CD14-positive monocyte (primary cell): ENCODE results near the gene SLMAP. TPM values are rescaled to one million over a fixed set of nuclear protein-coding genes. Genes with fewer than 3 reads are reported as not detected.

Experiments used
- DNase-seq, 3 donors: peaks; one replicate each; pipeline ENCODE4 v3.0.0-alpha.2; 2011 to 2022
- H2AFZ ChIP-seq: 2 replicates; pipeline ENCODE4 v1.6.0; 2012; ENCODE audit warnings: mild to moderate bottlenecking, low read depth, low read length, inconsistent platforms; ENCODE audit not compliant: insufficient read depth, poor library complexity, severe bottlenecking
- H3K27ac ChIP-seq, 2 donors: 1 replicate in 1 of 2; 2 replicates in 1 of 2; pipeline ENCODE4 v1.5.1; 2012 to 2013; ENCODE audit warnings: low read length in 2 of 2, control low read depth in 1 of 2, inconsistent platforms in 1 of 2, low read depth in 1 of 2, mild to moderate bottlenecking in 1 of 2
- H3K27me3 ChIP-seq, 2 donors: one replicate each; pipeline versions ENCODE4 v1.6.0 to v1.6.1; 2011 to 2013; ENCODE audit warnings: low read length in 2 of 2; ENCODE audit not compliant: control insufficient read depth in 2 of 2, insufficient read depth in 2 of 2
- H3K36me3 ChIP-seq, 2 donors: replicated peaks in 1 of 2; 1 replicate in 1 of 2; 2 replicates in 1 of 2; pipeline versions ENCODE4 v1.5.1 to v1.6.1; 2012 to 2013; ENCODE audit warnings: low read length in 2 of 2, control low read depth in 1 of 2, inconsistent platforms in 1 of 2, mild to moderate bottlenecking in 1 of 2; ENCODE audit not compliant: insufficient read depth in 2 of 2, control insufficient read depth in 1 of 2
- H3K4me1 ChIP-seq, 2 donors: 1 replicate in 1 of 2; 2 replicates in 1 of 2; pipeline versions ENCODE4 v1.5.1 to v1.6.1; 2012 to 2013; ENCODE audit warnings: low read length in 2 of 2, control low read depth in 1 of 2, inconsistent platforms in 1 of 2, mild to moderate bottlenecking in 1 of 2, moderate library complexity in 1 of 2; ENCODE audit not compliant: insufficient read depth in 2 of 2, control insufficient read depth in 1 of 2
- H3K4me2 ChIP-seq: replicated peaks from 2 replicates; pipeline ENCODE3; 2012; ENCODE audit warnings: low read length, moderate library complexity, mild to moderate bottlenecking; ENCODE audit not compliant: poor library complexity, severe bottlenecking; ENCODE audit errors: extremely low read depth
- H3K4me3 ChIP-seq, 3 experiments: fragments of 200-600 bp in 1 of 3; sonication (generic) in 1 of 3; replicated peaks in 1 of 3; 1 replicate in 2 of 3; 2 replicates in 1 of 3; pipeline ENCODE4 v1.5.1; 2011 to 2013; ENCODE audit warnings: low read length in 3 of 3, mild to moderate bottlenecking in 3 of 3, control low read depth in 2 of 3, low read depth in 2 of 3, inconsistent platforms in 1 of 3, moderate library complexity in 1 of 3
- H3K79me2 ChIP-seq: 2 replicates; pipeline ENCODE4 v1.6.0; 2012; ENCODE audit warnings: mild to moderate bottlenecking, control low read depth, inconsistent platforms, low read length, moderate library complexity; ENCODE audit not compliant: insufficient read depth
- H3K9ac ChIP-seq: 2 replicates; pipeline ENCODE4 v1.6.0; 2017; ENCODE audit warnings: low read length, mild to moderate bottlenecking; ENCODE audit not compliant: insufficient read depth, poor library complexity, severe bottlenecking
- H3K9me3 ChIP-seq, 2 donors: replicated peaks in 1 of 2; 1 replicate in 1 of 2; 2 replicates in 1 of 2; pipeline versions ENCODE4 v1.5.1 to v1.6.1; 2012 to 2013; ENCODE audit warnings: low read length in 2 of 2, control low read depth in 1 of 2; ENCODE audit not compliant: control insufficient read depth in 1 of 2, insufficient read depth in 1 of 2
- H4K20me1 ChIP-seq: 2 replicates; pipeline ENCODE4 v1.6.0; 2012; ENCODE audit warnings: mild to moderate bottlenecking, low read length, control low read depth, moderate library complexity; ENCODE audit not compliant: insufficient read depth
- H3K27ac Mint-ChIP-seq, 7 donors: one replicate each; pipeline ENCODE4 v1.8.0; 2020; ENCODE audit warnings: mild to moderate bottlenecking in 7 of 7, mixed read lengths in 7 of 7, moderate library complexity in 6 of 7, inconsistent platforms in 2 of 7
- H3K27me3 Mint-ChIP-seq, 3 donors: one replicate each; pipeline ENCODE4 v1.8.0; 2021 to 2022; ENCODE audit warnings: low read depth in 3 of 3, mild to moderate bottlenecking in 3 of 3, mixed read lengths in 3 of 3, moderate library complexity in 3 of 3, inconsistent platforms in 1 of 3
- H3K36me3 Mint-ChIP-seq, 2 donors: one replicate each; pipeline ENCODE4 v1.8.0; 2020; ENCODE audit warnings: mixed read lengths in 2 of 2, inconsistent platforms in 1 of 2, mild to moderate bottlenecking in 1 of 2
- H3K4me1 Mint-ChIP-seq: one replicate; pipeline ENCODE4 v1.8.0; 2020; ENCODE audit warnings: mild to moderate bottlenecking, mixed read lengths
- H3K4me3 Mint-ChIP-seq, 2 donors: one replicate each; pipeline ENCODE4 v1.8.0; 2020; ENCODE audit warnings: mild to moderate bottlenecking in 2 of 2, mixed read lengths in 2 of 2, moderate library complexity in 1 of 2
- H3K9me3 Mint-ChIP-seq, 7 donors: one replicate each; pipeline ENCODE4 v1.8.0; 2020 to 2022; ENCODE audit warnings: mixed read lengths in 7 of 7, mild to moderate bottlenecking in 6 of 7, moderate library complexity in 6 of 7, inconsistent platforms in 2 of 7
- CTCF ChIP-seq: fragments of 200-600 bp; IDR thresholded peaks from one replicate; pipeline ENCODE4 v1.8.0; 2022; ENCODE audit warnings: antibody characterized with exemption, mild to moderate bottlenecking
- WGBS: methylation state at CpG from one replicate; pipeline ENCODE4 v1.1.5; 2013; ENCODE audit warnings: missing lambda C conversion rate; ENCODE audit not compliant: insufficient coverage; 5-methylcytosine and 5-hydroxymethylcytosine counted together
- intact Hi-C, 2 donors: fragments of 100-400 bp; cut with micrococcal nuclease; formaldehyde crosslinking; loops; one replicate each; pipeline versions ENCODE4 v1.15.0 to v1.15.1; 2023
- polyA plus RNA-seq, 3 donors: library from polyadenylated mRNA; depleted of rRNA in 1 of 3; unstranded in 2 of 3; stranded (reverse) in 1 of 3; fragments of 300-500 nt in 2 of 3; fragments of >200 nt in 1 of 3; fragmentation: Illumina TruSeq in 2 of 3; gene quantifications; 1 replicate in 2 of 3; 2 replicates in 1 of 3; pipeline ENCODE4 v1.2.3, GENCODE V29; 2012 to 2021

Gene SLMAP
- polyA plus RNA-seq, 3 donors: 12.3 to 17.6 (median 16.1) TPM

GRCh38 chr3:57892423-57892822 lies 136.3 kb downstream of the SLMAP start:
- Histone ChIP-seq H2AFZ (no peak overlapping the region), H3K27me3 (no peaks in the 10 kb centered on the region), H3K4me1 (no peaks in the 10 kb centered on the region), H3K4me2 (no peak overlapping the region), H3K27ac (no peak overlapping the region), H3K4me3 (no peak overlapping the region), H3K36me3 (peaks cover 13 to 49% of the 10 kb centered on the region in 2 donors), H3K9ac (no peak overlapping the region), H3K9me3 (no peaks in the 10 kb centered on the region), H4K20me1 (no peaks in the 10 kb centered on the region), H3K79me2 (no peaks in the 10 kb centered on the region)
- H3K4me3 Mint-ChIP-seq: no peak overlapping the region
- peaks cover 30 to 42% of the 10 kb centered on the region in 2 donors for H3K36me3 Mint-ChIP-seq
- no peak overlapping the region for H3K27ac Mint-ChIP-seq
- no peak for TF ChIP-seq CTCF
- DNase-seq: no peak
- no CpG with 5 or more reads among the region's 3 CpGs for WGBS
- no peaks in the 10 kb centered on the region for H3K4me1 Mint-ChIP-seq
- H3K27me3 Mint-ChIP-seq: no peaks in the 10 kb centered on the region
- intact Hi-C loops: no loop called here
- no peaks in the 10 kb centered on the region for H3K9me3 Mint-ChIP-seq

GRCh38 chr3:57893156-57893555 lies 137.0 kb downstream of the SLMAP start:
- Mint-ChIP-seq H3K4me3 (no peak overlapping the region), H3K36me3 (peaks cover 32 to 47% of the 10 kb centered on the region in 2 donors), H3K4me1 (no peaks in the 10 kb centered on the region), H3K27me3 (no peaks in the 10 kb centered on the region), H3K9me3 (no peaks in the 10 kb centered on the region), H3K27ac (no peak overlapping the region)
- intact Hi-C loops: no loop called here
- Histone ChIP-seq H3K79me2 (no peaks in the 10 kb centered on the region), H3K27ac (no peak overlapping the region), H3K4me3 (no peak overlapping the region), H4K20me1 (no peaks in the 10 kb centered on the region), H3K4me2 (no peak overlapping the region), H3K9ac (no peak overlapping the region), H3K27me3 (no peaks in the 10 kb centered on the region), H3K36me3 (peaks cover 12 to 51% of the 10 kb centered on the region in 2 donors), H3K9me3 (no peaks in the 10 kb centered on the region), H3K4me1 (no peaks in the 10 kb centered on the region), H2AFZ (no peak overlapping the region)
- TF ChIP-seq CTCF: no peak
- WGBS: 100% methylated on average over 1 of the region's 1 CpG
- DNase-seq: no peak
